HG03175 (cell line): ENCODE data around the gene LRMDA.

Experiments used
- ATAC-seq: cut with Tn5 transposase; IDR thresholded peaks from one replicate; pipeline ENCODE4 v1.9.1; 2021; ENCODE audit warnings: mild to moderate bottlenecking, moderate library complexity; ENCODE audit not compliant: unreplicated experiment

The LRMDA gene

DNA sequence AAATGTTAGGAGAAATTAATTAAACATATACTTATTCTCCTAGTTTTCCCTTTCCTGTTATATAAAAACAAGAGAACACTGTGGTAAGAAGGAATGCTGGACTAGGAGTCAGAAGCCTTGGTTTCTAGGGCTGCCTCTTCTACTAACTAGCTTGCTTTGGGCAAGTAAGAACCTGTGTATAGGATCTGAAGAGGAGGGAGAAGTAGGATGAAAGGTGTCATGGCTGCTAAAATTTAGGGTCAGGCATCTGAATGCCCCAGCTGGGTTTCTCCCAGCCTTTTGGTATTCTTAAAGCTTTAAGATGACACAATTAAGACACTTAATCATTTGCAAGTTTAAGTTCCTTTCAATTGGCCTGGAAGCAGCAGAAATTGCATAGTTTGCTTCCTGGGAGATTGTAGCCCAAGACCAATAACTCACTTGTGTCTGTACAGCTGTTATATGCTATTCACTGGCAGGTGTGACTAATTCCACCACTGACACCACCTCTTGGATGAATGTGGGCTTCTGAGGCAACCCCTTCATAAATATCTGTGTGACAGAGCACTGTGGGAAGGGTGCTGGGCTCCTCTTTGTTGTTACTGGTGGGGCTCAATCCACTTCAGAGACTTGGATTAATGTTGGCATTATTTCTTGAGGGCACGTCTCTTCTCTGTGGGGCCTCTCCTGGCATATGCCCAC lies 137.2 kb downstream of the LRMDA start:
- no peak for ATAC-seq

- ATAC-seq: no peak
Measured at GRCh38 chr10:75569506-75569905, 138.1 kb downstream of the LRMDA start.

DNA sequence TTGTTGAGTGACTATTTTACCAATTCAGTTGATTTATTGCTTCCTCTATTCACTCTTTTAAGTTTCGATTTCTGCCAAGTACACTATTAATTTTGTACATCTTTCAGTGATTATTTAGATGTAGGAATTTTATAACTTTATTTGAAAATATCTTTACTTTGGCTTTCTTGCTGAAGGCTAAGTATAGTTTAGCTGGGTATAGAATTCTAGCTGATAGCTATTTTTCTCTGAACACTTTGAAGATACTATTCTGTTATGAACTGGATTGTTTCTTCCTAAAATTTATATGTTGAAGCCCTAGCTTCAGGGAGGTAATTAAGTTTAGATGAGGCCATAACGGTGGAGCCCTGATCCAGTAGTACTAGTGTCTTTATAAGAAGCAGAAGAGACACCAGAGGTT lies 141.1 kb downstream of the LRMDA start:
- ATAC-seq: no peak

GRCh38 chr10:75575940-75576339 lies 144.5 kb downstream of the LRMDA start:
- no peak for ATAC-seq

GRCh38 chr10:75582102-75582501 lies 150.7 kb downstream of the LRMDA start:
- no peak for ATAC-seq

DNA sequence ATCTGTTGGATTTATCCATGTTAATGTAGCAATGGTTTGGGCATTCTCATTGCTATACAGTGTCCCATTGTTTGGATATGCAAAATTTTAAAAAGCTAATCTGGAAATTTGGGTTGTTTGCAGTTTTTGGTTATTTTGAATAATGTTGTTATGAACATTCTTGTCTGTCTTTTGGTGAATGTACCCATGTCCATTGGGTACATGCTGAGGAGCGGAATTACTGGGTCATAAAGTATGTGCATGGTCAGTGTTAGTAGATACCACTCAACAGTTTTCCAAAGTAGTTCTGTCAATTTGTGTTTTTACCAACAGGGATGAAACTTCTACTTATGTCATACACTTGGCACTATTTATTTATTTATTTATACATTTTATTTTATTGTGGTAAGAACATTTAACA lies 153.9 kb downstream of the LRMDA start:
- ATAC-seq: no peak

DNA sequence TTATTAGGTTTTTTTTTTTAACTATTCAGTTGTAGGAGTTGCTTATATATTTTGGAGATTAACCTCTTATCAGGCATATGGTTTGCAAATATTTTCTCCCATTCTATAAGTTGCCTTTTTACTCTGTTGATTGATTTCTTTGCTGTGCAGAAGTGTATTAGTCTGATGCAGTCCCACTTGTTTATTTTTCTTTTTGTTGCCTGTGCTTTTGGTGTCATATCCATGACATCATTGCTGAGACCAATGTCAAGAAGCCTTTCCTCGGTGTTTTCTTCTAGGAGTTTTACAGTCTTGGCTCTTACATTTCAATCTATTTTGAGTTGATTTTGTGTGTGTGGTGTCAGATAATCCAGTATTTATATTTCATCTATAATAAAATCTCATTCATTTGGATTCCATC lies 155.4 kb downstream of the LRMDA start:
- ATAC-seq: no peak

GRCh38 chr10:75588031-75588430 lies 156.6 kb downstream of the LRMDA start:
- ATAC-seq: no peak

- no peak for ATAC-seq
Measured at GRCh38 chr10:75589895-75590654, 158.7 kb downstream of the LRMDA start.

- no peak for ATAC-seq
Measured at GRCh38 chr10:75592151-75592787, 160.8 kb downstream of the LRMDA start.

GRCh38 chr10:75592791-75593643 lies 161.6 kb downstream of the LRMDA start:
- no peak for ATAC-seq

GRCh38 chr10:75593692-75594556 lies 162.5 kb downstream of the LRMDA start:
- ATAC-seq: no peak

DNA sequence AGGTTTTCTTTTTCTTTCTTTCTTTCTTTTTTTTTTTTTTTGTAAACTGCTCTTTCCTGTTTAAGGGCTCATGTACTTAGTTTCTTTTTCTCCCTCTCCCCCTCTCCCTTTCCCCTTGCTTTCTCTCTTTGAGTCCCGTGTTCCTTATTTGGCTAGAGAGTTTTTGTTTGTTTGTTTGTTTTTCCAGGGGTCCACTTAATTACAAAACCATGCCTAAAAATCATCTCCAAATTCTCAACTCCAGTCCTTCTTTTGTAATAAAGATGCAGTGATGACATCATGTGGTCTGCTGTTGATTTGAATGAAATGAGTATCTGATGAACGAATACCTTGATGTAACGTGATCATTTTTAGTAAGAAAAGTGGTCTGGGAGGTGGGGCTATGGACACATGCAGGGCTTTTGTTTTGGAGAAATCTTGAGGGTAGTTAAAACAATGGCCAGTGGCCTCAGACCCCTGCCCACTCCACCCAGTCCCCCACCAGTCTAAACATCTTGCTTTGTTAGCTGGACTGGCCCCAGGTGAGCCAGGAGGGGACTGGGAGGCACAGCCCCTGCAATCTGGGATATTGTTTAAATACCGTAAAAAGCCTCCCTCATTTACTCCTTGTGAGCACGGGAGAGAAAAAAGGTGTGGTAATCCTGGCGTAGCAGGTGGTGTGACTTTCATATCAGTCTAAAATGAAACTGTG lies 165.7 kb downstream of the LRMDA start:
- ATAC-seq: no peak

GRCh38 chr10:75597773-75598440 lies 166.5 kb downstream of the LRMDA start:
- no peak for ATAC-seq

DNA sequence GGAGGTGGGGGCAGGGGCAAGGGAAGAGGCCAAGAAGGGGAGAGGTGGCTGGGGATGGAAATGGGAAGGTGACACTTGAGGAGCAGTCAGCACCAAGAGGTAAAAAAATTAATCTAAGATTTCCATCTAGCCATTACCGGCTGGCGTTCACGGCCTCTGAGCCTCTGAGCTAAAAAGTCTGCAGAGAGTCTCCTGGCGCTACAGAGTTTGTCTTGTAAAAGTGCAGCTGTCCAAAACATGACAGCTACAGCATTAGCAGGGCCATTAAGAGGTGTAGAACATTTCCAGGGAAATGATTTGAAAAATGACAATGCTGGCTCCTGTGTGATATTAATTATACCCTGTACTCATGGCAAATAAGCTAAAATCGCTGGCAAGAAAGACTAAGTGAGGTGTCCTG lies 167.6 kb downstream of the LRMDA start:
- ATAC-seq: no peak

DNA sequence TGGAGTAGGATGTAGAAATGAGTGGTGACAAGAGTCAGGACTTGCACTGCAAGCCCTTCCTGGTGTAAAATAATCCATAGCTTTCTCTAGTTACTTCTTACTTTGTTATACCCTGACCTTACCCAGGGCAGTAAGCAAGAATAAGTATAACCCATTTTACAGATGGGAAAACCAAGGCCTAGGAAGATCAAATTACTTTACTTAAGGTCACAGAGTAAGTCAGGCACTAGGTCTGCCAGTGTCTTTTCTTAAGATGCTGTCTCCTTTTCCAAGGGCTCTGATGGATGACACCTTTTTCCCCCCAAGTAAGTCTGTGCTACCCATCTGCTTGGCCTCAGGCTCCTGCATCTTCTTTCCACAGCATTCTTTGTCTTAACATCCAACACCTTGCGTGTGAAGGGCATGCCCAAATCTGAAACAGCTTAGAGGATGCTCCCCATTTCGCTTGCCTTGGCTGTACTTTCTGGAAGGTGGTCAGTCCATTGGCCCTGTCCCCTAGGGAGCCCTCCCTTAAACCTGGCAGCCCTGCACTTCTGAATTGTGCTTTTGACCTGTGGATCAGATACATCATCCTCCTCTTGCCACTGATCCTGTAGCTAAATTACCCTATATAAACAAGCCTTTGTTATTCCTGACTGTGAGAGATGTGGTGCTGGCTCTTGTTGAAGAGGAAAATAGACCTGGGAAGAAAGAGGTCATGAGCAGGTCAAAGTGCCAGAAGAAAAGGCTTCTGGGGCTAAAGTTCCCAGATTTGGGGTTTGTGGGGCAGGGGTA lies 168.6 kb downstream of the LRMDA start:
- ATAC-seq: no peak

DNA sequence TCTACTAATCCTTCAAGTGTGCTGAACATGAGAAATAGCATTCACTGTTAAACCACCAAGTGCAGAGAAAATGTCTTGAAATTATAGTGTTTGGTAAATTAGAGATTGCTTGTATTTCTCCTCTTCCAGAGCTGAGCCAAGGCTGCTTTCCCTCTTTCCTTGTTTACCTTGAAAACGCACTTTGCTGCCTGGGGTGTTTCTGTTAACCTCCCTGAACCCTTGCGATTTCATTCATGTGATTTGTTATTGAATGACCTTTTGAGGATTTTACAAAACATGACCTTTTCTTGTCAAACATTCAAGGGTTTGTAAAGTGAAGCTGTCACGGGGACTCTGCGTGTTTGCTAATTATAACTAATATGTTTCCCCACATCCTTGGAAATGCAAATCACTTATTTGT lies 169.4 kb downstream of the LRMDA start:
- no peak for ATAC-seq

- no peak for ATAC-seq
Measured at GRCh38 chr10:75602341-75602740, 170.9 kb downstream of the LRMDA start.
